Psoas muscle (tissue), 8 donors: ENCODE measurements around the gene CEP43. TPM values are rescaled to one million over a fixed set of nuclear protein-coding genes. Genes with fewer than 3 reads are reported as not detected.

ENCODE experiments used
- ATAC-seq, 4 donors: fragments of 200-7000 bp; cut with Tn5 transposase; one replicate each; pipeline ENCODE4 v1.9.1; 2020; ENCODE audit warnings: moderate library complexity in 3 of 4, mild to moderate bottlenecking in 2 of 4
- DNase-seq, 2 donors: peaks; one replicate each; pipeline ENCODE4 v3.0.0-alpha.2; 2020
- H3K27ac ChIP-seq: fragments of 200-600 bp; one replicate; pipeline ENCODE4 v1.8.0; 2022
- H3K27me3 ChIP-seq, 3 donors: fragments of 200-600 bp in 1 of 3; one replicate each; pipeline versions ENCODE4 v1.6.1 to v1.8.0; 2013 to 2022; ENCODE audit warnings: low read length in 2 of 3, mild to moderate bottlenecking in 2 of 3, moderate library complexity in 1 of 3; ENCODE audit not compliant: insufficient read depth in 3 of 3
- H3K36me3 ChIP-seq, 2 donors: fragments of 200-600 bp in 1 of 2; one replicate each; pipeline versions ENCODE4 v1.6.1 to v1.8.0; 2013 to 2022; ENCODE audit warnings: low read depth in 1 of 2, mild to moderate bottlenecking in 1 of 2, moderate library complexity in 1 of 2; ENCODE audit not compliant: insufficient read depth in 1 of 2
- H3K4me1 ChIP-seq: fragments of 200-600 bp; one replicate; pipeline ENCODE4 v1.8.0; 2022
- H3K4me3 ChIP-seq: fragments of 200-600 bp; one replicate; pipeline ENCODE4 v1.8.0; 2022; ENCODE audit warnings: mild to moderate bottlenecking
- H3K9me3 ChIP-seq: fragments of 200-600 bp; one replicate; pipeline ENCODE4 v1.8.0; 2022
- CTCF ChIP-seq: fragments of 200-600 bp; IDR thresholded peaks from one replicate; pipeline ENCODE4 v1.8.0; 2022; ENCODE audit warnings: antibody characterized with exemption
- WGBS, 3 donors: extraction: QIAGEN DNeasy Blood & Tissue Kit; methylation state at CpG; one replicate each; pipeline versions ENCODE4 v1.1.6 to v1.1.7; 2013; 5-methylcytosine and 5-hydroxymethylcytosine counted together
- intact Hi-C, 2 donors: fragments of 100-400 bp; cut with DNase I; formaldehyde crosslinking; loops; one replicate each; pipeline versions ENCODE4 v1.11.0 to v1.14.2; 2022
- polyA plus RNA-seq, 3 donors: library from polyadenylated mRNA; stranded (reverse); fragments of 200-250 nt; gene quantifications; one replicate each; pipeline ENCODE4 v1.2.3, GENCODE V29; 2013
- total RNA-seq, 4 donors: library from RNA; stranded (reverse); fragmentation: NEBNext Ultra II Directional in 2 of 4; extraction: Animal tissue kit (Norgen Biotek cat#: 25700) in 2 of 4; gene quantifications; one replicate each; pipeline versions ENCODE4 v1.2.1 to v1.2.4, GENCODE V29; 2021 to 2023
- donor health status: healthy with polysubstance abuse.
- donor health status: DM: no; HTN: no; CAD: no; lungs with moderate emphysema.
- donor health status: Bipolar disorder and iron deficiency.
- donor health status: healthy.
- donor health status: DM: yes; HTN: yes; CAD: no.
- donor health status: DM: no; HTN: no; CAD: no.
- donor health status: DM: no; HTN: no; CAD: no.
- donor health status: DM: yes; HTN: yes; CAD: no.

Gene CEP43
- total and polyA plus RNA-seq, 7 donors = 3.0 to 18.8 (median 7.3) TPM

DNA sequence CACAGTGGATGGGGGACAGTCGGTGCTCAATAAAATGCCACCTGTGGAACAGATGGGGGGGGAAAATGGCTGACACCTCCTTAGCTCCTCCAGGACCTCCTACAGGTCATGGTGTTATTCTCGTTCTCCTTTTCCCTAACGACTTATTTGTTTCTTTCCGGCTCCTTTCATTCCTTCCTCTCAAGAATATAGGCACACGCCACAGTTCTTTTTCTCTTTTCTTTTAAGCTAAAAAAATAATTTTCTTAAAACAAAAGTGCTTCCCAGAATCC, 41.5 kb upstream of the CEP43 start:
- H3K9me3 ChIP-seq = no peaks in the 10 kb centered on the region
- DNase-seq (no peak), ATAC-seq (no peak)
- H3K36me3 ChIP-seq = no peaks in the 10 kb centered on the region
- no peak for TF ChIP-seq CTCF
- intact Hi-C loops = loop anchor here (5.0 kb wide), 1 partner anchor 40 kb away; the partner anchor contains the start of gene CEP43 (in 2 of the 2)
- no peak overlapping the region for H3K4me3 ChIP-seq
- H3K27ac ChIP-seq = no peak overlapping the region
- WGBS, 3 donors = 89 to 94% (median 93%) methylated on average over 5 of the region's 5 CpGs
- no peaks in the 10 kb centered on the region for H3K27me3 ChIP-seq
- H3K4me1 ChIP-seq = peaks cover 4% of the 10 kb centered on the region

DNA sequence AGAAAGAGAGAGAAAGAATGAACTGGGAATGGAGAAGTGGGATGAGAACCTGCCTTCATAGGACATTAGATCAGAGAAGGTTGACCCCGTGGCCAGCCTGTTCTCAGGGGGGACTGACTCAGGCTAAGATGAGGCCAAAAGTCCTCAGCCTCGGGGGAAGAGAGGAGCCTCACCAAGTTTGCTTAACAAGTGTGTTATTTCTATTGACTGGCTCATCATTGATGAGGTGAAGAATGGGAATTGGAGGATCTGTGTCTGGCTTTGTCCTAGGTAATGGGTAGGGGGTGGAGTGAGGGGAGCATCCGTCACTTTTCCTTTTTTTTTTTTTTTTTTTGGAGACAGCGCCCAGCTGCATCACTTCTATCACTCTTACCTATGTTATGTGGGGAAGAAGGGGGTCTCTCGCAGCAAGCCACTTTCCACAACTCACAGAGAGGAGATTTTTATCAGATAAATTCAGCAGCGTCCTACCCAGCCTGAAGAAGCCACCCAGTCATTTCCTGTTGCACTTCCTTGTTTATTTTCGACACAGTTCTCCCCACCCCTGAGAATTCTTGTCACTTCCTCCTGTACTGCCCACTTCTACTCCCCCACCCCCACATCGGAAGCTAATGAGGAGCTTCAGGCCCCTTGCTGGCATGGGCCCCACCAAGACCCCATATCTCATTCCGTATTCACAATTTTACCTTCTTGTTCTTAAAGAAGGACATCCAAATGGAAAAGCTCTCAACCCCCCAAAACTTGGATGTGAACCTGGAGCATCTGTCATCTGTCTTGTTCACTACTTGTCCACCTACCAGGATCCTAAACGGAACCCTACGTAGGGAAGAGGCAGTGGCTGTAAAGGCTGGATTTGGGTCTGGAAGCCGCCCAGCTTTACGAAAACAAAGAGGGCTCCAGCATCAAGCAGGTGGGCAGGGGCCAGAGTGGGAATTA, 40.0 kb upstream of the CEP43 start:
- 73 to 74% (median 74%) methylated on average over 12 to 13 of the region's 13 CpGs for WGBS, 3 donors
- Histone ChIP-seq H3K36me3 (no peaks in the 10 kb centered on the region), H3K27ac (peak overlapping the region; percentile 41), H3K4me1 (peaks cover 4% of the 10 kb centered on the region), H3K9me3 (no peaks in the 10 kb centered on the region), H3K27me3 (no peaks in the 10 kb centered on the region), H3K4me3 (no peak overlapping the region)
- DNase-seq (no peak), ATAC-seq (no peak)
- TF ChIP-seq CTCF = no peak
- intact Hi-C loops = loop anchor here (5.0 kb wide), 1 partner anchor 38 kb away; the partner anchor contains the start of gene CEP43 (in 2 of the 2)

DNA sequence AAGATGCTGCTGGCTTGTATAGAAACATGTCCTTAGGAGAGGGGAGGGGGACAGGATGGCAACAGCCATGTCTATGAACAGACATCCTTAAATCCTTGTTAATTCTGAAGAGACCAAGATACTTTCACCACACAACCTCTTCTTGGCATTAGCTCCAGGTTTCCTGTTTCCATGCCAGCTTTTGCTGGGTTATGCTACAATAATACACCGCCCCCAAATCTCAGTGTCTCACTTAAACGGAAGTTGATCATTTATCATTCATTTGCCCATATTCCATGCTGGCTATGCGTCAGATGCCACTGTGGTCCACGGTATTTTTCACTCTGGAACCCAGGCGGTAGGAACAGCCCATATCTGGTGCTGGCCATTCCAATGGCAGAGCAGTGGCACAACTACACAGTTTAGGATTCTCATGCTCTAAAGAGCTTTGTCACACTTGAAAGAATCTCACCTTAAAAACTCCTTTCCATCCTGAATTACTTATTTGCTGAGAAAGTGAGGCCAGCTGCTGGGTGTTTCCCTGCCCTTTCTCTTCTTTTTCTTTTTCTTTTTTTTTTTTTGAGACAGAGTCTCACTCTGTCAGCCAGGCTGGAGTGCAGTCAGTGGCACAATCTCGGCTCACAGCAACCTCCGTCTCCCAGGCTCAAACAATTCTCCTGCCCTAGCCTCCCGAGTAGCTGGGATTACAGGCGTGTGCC, 39.1 kb upstream of the CEP43 start:
- no peak for TF ChIP-seq CTCF
- WGBS, 3 donors = 62 to 83% (median 74%) methylated on average over 9 of the region's 9 CpGs
- ATAC-seq (no peak), DNase-seq (no peak)
- Histone ChIP-seq H3K9me3 (no peaks in the 10 kb centered on the region), H3K27me3 (no peaks in the 10 kb centered on the region), H3K4me1 (peaks cover 4% of the 10 kb centered on the region), H3K36me3 (no peaks in the 10 kb centered on the region), H3K4me3 (no peak overlapping the region), H3K27ac (no peak overlapping the region)
- intact Hi-C loops = loop anchor here (5.0 kb wide), 1 partner anchor 37 kb away; the partner anchor contains the start of gene CEP43 (in 2 of the 2)

- H3K4me1 ChIP-seq = peaks cover 1% of the 10 kb centered on the region
- TF ChIP-seq CTCF = no peak
- H3K27ac ChIP-seq = no peak overlapping the region
- 46 to 90% (median 79%) methylated on average over 3 of the region's 3 CpGs for WGBS, 3 donors
- H3K36me3 ChIP-seq = no peaks in the 10 kb centered on the region
- ATAC-seq (no peak), DNase-seq (no peak)
- intact Hi-C loops = no loop called here
- no peaks in the 10 kb centered on the region for H3K9me3 ChIP-seq
- no peaks in the 10 kb centered on the region for H3K27me3 ChIP-seq
- H3K4me3 ChIP-seq = no peak overlapping the region
Observed at GRCh38 chr6:166960609-166960978, 38.6 kb upstream of the CEP43 start.
